Retinal pigment epithelial cell (primary cell): ENCODE results near the gene CRYGN.

ENCODE experiments used
- DNase-seq: peaks from one replicate; pipeline ENCODE4 v3.0.0-alpha.2; 2010; ENCODE audit warnings: low read depth
- H3K4me3 ChIP-seq: 2 replicates; pipeline ENCODE4 v1.5.1; 2011; ENCODE audit warnings: mild to moderate bottlenecking, low read length, control low read depth, moderate library complexity
- CTCF ChIP-seq: conservative IDR thresholded peaks from 2 replicates; pipeline ENCODE4 v1.5.1; 2011; ENCODE audit warnings: low read depth, low read length, control low read depth, inconsistent platforms

Gene CRYGN

GRCh38 chr7:151393031-151393977, 46.6 kb downstream of the CRYGN start:
- no peak overlapping the region for H3K4me3 ChIP-seq
- no peak for DNase-seq
- TF ChIP-seq CTCF, result no peak

GRCh38 chr7:151392426-151392825, 47.5 kb downstream of the CRYGN start:
- H3K4me3 ChIP-seq, result no peak overlapping the region
- no peak for TF ChIP-seq CTCF
- no peak for DNase-seq

- TF ChIP-seq CTCF, result no peak
- no peak overlapping the region for H3K4me3 ChIP-seq
- DNase-seq, result no peak
Observed at GRCh38 chr7:151392002-151392401, 47.9 kb downstream of the CRYGN start.

- no peak overlapping the region for H3K4me3 ChIP-seq
- TF ChIP-seq CTCF, result no peak
Observed at GRCh38 chr7:151391358-151391730, 48.6 kb downstream of the CRYGN start.

GRCh38 chr7:151390598-151391357, 49.2 kb downstream of the CRYGN start:
- DNase-seq, result no peak
- TF ChIP-seq CTCF, result no peak
- no peak overlapping the region for H3K4me3 ChIP-seq

More at GRCh38 chr7:151391358-151391730, 48.6 kb downstream of the CRYGN start:
- DNase-seq, result no peak

- no peak for TF ChIP-seq CTCF
- DNase-seq, result no peak
- no peak overlapping the region for H3K4me3 ChIP-seq
Observed at GRCh38 chr7:151389768-151390597, 50.0 kb downstream of the CRYGN start.
